HepG2 (cell line): ENCODE results near the gene MBD3L3. TPM values are rescaled to one million over a fixed set of nuclear protein-coding genes. Genes with fewer than 3 reads are reported as not detected.
A peak's percentile ranks its signal among the peaks of the same experiment; 100 is the strongest.

Experiments used
- ELK4 ChIP-seq: sonication (generic); formaldehyde crosslinking; IDR thresholded peaks from 2 replicates; pipeline ENCODE4 v1.9.0; 2021; ENCODE audit warnings: missing genetic modification reagents, borderline replicate concordance
- NBN ChIP-seq: fragments of 450-650 bp; conservative IDR thresholded peaks from 2 replicates; pipeline ENCODE4 v1.6.1; 2017
- NR2F6 ChIP-seq, 2 experiments: IDR thresholded peaks; 2 replicates each; pipeline ENCODE4 v1.6.1; 2016; ENCODE audit warnings: antibody characterized with exemption in 1 of 2, mild to moderate bottlenecking in 1 of 2
- PITX1 ChIP-seq: sonication (generic); formaldehyde crosslinking; IDR thresholded peaks from 2 replicates; pipeline ENCODE4 v1.5.1; 2020; ENCODE audit warnings: mild to moderate bottlenecking, missing genetic modification reagents
- RFXAP ChIP-seq: sonication (generic); formaldehyde crosslinking; IDR thresholded peaks from 2 replicates; pipeline ENCODE4 v1.4.0; 2020; ENCODE audit warnings: missing genetic modification reagents, borderline replicate concordance
- SAP130 ChIP-seq: IDR thresholded peaks from 2 replicates; pipeline ENCODE4 v1.6.1; 2016; ENCODE audit warnings: low read depth
- SKI ChIP-seq: fragments of 450-650 bp; IDR thresholded peaks from one replicate; pipeline ENCODE4 v1.6.1; 2018; ENCODE audit warnings: mild to moderate bottlenecking; ENCODE audit not compliant: partially characterized antibody
- ZBTB7B ChIP-seq: sonication (generic); formaldehyde crosslinking; IDR thresholded peaks from 2 replicates; pipeline ENCODE4 v1.4.0; 2020; ENCODE audit warnings: missing genetic modification reagents
- ZFP36L1 ChIP-seq: sonication (generic); formaldehyde crosslinking; IDR thresholded peaks from 2 replicates; pipeline ENCODE4 v1.8.0; 2022; ENCODE audit warnings: mild to moderate bottlenecking, missing genetic modification reagents, moderate library complexity
- ZNF224 ChIP-seq: sonication (generic); formaldehyde crosslinking; IDR thresholded peaks from 2 replicates; pipeline ENCODE4 v1.5.0; 2020; ENCODE audit warnings: mild to moderate bottlenecking, missing genetic modification reagents
- ZNF607 ChIP-seq: sonication (generic); formaldehyde crosslinking; IDR thresholded peaks from 2 replicates; pipeline ENCODE4 v1.5.1; 2020; ENCODE audit warnings: missing genetic modification reagents, mild to moderate bottlenecking, borderline replicate concordance
- ZNF720 ChIP-seq: sonication (generic); formaldehyde crosslinking; IDR thresholded peaks from 2 replicates; pipeline ENCODE4 v1.4.0; 2020; ENCODE audit warnings: missing genetic modification reagents
- ZSCAN29 ChIP-seq: sonication (generic); formaldehyde crosslinking; conservative IDR thresholded peaks from 2 replicates; pipeline ENCODE4 v1.4.0; 2020; ENCODE audit warnings: mild to moderate bottlenecking, missing genetic modification reagents
- polyA plus RNA-seq, 8 experiments: library from polyadenylated mRNA; depleted of rRNA in 3 of 8; stranded (reverse) in 7 of 8; unstranded in 1 of 8; fragments of >200 nt; fragmentation: Illumina TruSeq in 4 of 8; extraction: Trizol in 4 of 8; gene quantifications; 2 replicates each; pipeline versions ENCODE4 v1.2.1 to v1.2.3, GENCODE V29; 2011 to 2016; ENCODE audit warnings: low read depth in 4 of 8, missing spikeins in 1 of 8, mixed read lengths in 1 of 8; ENCODE audit not compliant: insufficient read depth in 1 of 8
- total RNA-seq, 5 experiments: library from RNA; depleted of rRNA; stranded (reverse); fragments of >200 nt; fragmentation: Illumina TruSeq; extraction: Trizol; gene quantifications; 2 replicates each; pipeline ENCODE4 v1.2.3, GENCODE V29; 2016; ENCODE audit warnings: low read depth in 1 of 5
- TF ChIP-seq, protein P1 (sequence below): sonication (generic); formaldehyde crosslinking; IDR thresholded peaks from 2 replicates; pipeline ENCODE4 v1.4.0; 2020; ENCODE audit warnings: missing genetic modification reagents
- TF ChIP-seq, protein P2 (sequence below): IDR thresholded peaks from 2 replicates; pipeline ENCODE4 v1.4.0; 2020; ENCODE audit warnings: mild to moderate bottlenecking, missing genetic modification reagents
- TF ChIP-seq, protein P3 (sequence below): sonication (generic); formaldehyde crosslinking; conservative IDR thresholded peaks from 2 replicates; pipeline ENCODE4 v1.8.0; 2022; ENCODE audit warnings: low read depth, missing genetic modification reagents
- TF ChIP-seq, protein P4 (sequence below): sonication (generic); formaldehyde crosslinking; IDR thresholded peaks from 2 replicates; pipeline ENCODE4 v1.4.0; 2020; ENCODE audit warnings: missing genetic modification reagents, mild to moderate bottlenecking, borderline replicate concordance

MBD3L3 gene
- total and polyA plus RNA-seq, 2 of the 13 experiments (the other 11 are each of a cell fraction or from before 2014, with no cell fraction given) = not detected

DNA sequence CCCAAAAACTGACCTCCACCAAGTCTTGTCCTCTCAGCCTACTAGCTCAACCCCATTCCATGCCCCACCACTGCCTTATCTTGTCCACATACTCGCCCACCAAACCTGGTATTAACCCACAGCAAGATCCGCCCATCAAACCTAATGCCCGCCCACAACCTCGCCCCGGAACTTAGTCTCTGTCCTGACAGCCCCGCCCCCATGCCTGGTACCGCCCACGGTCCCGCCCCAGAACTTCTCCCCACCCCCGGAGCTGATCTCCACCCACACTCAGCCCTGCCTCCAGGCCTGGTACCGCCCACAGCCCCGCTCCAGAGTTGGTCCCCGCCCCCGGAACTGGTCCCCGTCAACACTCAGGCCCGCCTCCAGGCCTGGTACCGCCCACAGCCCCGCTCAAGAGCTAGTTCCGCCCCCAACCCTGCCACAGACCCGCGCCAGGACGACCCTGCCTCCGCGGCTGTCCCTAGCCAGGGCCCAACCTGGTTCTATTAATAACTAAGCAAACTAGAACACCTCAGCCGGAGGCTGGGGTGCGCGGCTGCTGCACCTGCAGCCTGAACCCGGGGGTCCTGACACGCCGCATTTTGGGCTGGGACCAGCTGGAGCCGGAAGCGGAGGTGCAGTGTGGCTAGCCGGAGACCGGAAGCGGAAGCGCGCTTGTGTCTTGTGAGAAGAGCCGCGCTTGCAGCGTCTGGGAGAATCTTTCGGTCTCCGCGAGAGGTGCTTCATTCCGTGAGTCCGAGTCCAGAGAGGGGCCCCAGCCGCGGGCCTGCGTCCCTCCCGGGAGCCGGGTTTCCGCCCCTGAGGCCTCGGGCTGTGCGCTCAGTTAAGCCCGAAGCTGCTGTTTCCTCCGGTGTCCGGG, 10.8 kb upstream of the MBD3L3 start, which contains the start of gene ZNF557 (continued):
- TF ChIP-seq ZNF607 (CRISPR knock-in tag) (0 out of 2 replicates have a peak, but pooled peaks have one; percentile 27), ZSCAN29 (no peak), RFXAP (CRISPR knock-in tag) (no peak), ZFP36L1 (CRISPR knock-in tag) (peak; percentile 56; the same call in 1 of the 2 replicates), ZBTB7B (CRISPR knock-in tag) (no peak; the same call in 1 of the 2 replicates), PITX1 (CRISPR knock-in tag) (no peak), SKI (no peak), ZNF720 (CRISPR knock-in tag) (no peak), NR2F6 (IDR thresholded peaks at IDR 0.05) (no peak), NR2F6 (CRISPR knock-in tag; IDR thresholded peaks at IDR 0.05) (no peak), SAP130 (peak; percentile 95), NBN (no peak), ELK4 (CRISPR knock-in tag) (peak; percentile 25; the same call in 1 of the 2 replicates), ZNF224 (CRISPR knock-in tag) (no peak)
- TF ChIP-seq, protein P1, sequence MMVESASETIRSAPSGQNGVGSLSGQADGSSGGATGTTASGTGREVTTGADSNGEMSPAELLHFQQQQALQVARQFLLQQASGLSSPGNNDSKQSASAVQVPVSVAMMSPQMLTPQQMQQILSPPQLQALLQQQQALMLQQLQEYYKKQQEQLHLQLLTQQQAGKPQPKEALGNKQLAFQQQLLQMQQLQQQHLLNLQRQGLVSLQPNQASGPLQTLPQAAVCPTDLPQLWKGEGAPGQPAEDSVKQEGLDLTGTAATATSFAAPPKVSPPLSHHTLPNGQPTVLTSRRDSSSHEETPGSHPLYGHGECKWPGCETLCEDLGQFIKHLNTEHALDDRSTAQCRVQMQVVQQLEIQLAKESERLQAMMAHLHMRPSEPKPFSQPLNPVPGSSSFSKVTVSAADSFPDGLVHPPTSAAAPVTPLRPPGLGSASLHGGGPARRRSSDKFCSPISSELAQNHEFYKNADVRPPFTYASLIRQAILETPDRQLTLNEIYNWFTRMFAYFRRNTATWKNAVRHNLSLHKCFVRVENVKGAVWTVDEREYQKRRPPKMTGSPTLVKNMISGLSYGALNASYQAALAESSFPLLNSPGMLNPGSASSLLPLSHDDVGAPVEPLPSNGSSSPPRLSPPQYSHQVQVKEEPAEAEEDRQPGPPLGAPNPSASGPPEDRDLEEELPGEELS (CRISPR knock-in tag) = no peak
- TF ChIP-seq, protein P2, sequence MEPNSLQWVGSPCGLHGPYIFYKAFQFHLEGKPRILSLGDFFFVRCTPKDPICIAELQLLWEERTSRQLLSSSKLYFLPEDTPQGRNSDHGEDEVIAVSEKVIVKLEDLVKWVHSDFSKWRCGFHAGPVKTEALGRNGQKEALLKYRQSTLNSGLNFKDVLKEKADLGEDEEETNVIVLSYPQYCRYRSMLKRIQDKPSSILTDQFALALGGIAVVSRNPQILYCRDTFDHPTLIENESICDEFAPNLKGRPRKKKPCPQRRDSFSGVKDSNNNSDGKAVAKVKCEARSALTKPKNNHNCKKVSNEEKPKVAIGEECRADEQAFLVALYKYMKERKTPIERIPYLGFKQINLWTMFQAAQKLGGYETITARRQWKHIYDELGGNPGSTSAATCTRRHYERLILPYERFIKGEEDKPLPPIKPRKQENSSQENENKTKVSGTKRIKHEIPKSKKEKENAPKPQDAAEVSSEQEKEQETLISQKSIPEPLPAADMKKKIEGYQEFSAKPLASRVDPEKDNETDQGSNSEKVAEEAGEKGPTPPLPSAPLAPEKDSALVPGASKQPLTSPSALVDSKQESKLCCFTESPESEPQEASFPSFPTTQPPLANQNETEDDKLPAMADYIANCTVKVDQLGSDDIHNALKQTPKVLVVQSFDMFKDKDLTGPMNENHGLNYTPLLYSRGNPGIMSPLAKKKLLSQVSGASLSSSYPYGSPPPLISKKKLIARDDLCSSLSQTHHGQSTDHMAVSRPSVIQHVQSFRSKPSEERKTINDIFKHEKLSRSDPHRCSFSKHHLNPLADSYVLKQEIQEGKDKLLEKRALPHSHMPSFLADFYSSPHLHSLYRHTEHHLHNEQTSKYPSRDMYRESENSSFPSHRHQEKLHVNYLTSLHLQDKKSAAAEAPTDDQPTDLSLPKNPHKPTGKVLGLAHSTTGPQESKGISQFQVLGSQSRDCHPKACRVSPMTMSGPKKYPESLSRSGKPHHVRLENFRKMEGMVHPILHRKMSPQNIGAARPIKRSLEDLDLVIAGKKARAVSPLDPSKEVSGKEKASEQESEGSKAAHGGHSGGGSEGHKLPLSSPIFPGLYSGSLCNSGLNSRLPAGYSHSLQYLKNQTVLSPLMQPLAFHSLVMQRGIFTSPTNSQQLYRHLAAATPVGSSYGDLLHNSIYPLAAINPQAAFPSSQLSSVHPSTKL = no peak
- TF ChIP-seq, protein P3, sequence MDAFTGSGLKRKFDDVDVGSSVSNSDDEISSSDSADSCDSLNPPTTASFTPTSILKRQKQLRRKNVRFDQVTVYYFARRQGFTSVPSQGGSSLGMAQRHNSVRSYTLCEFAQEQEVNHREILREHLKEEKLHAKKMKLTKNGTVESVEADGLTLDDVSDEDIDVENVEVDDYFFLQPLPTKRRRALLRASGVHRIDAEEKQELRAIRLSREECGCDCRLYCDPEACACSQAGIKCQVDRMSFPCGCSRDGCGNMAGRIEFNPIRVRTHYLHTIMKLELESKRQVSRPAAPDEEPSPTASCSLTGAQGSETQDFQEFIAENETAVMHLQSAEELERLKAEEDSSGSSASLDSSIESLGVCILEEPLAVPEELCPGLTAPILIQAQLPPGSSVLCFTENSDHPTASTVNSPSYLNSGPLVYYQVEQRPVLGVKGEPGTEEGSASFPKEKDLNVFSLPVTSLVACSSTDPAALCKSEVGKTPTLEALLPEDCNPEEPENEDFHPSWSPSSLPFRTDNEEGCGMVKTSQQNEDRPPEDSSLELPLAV (CRISPR knock-in tag) = no peak
- TF ChIP-seq, protein P4, sequence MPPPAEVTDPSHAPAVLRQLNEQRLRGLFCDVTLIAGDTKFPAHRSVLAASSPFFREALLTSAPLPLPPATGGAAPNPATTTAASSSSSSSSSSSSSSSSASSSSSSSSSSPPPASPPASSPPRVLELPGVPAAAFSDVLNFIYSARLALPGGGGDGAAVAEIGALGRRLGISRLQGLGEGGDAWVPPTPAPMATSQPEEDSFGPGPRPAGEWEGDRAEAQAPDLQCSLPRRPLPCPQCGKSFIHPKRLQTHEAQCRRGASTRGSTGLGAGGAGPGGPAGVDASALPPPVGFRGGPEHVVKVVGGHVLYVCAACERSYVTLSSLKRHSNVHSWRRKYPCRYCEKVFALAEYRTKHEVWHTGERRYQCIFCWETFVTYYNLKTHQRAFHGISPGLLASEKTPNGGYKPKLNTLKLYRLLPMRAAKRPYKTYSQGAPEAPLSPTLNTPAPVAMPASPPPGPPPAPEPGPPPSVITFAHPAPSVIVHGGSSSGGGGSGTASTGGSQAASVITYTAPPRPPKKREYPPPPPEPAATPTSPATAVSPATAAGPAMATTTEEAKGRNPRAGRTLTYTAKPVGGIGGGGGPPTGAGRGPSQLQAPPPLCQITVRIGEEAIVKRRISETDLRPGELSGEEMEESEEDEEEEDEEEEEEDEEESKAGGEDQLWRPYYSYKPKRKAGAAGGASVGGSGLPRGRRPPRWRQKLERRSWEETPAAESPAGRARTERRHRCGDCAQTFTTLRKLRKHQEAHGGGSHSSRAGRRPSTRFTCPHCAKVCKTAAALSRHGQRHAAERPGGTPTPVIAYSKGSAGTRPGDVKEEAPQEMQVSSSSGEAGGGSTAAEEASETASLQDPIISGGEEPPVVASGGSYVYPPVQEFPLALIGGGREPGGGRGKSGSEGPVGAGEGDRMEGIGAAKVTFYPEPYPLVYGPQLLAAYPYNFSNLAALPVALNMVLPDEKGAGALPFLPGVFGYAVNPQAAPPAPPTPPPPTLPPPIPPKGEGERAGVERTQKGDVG (CRISPR knock-in tag) = no peak
